ENCODE results near the gene SUN3. TPM values are rescaled to one million over a fixed set of nuclear protein-coding genes. Genes with fewer than 3 reads are reported as not detected.

The SUN3 gene
- total RNA-seq, 1 experiment from 2014 or later: not detected

GRCh38 chr7:47970761-47971160, 58.1 kb downstream of the SUN3 start:
- H3K9me3 Mint-ChIP-seq: no peaks in the 10 kb centered on the region; a peak in 1 of 5 replicates
- Histone ChIP-seq H3T11ph (ENCODE audit: low read length) (no peak overlapping the region), H2BK20ac (ENCODE audit: low read depth, low read length, poor library complexity, severe bottlenecking) (no peak overlapping the region), H2AFZ (ENCODE audit: low read length) (no peak overlapping the region), H3K23me2 (ENCODE audit: insufficient read length, low read depth, low read length, poor library complexity, severe bottlenecking) (no peaks in the 10 kb centered on the region), H3K27me3 (ENCODE audit: insufficient read depth, low read length) (no peaks in the 10 kb centered on the region), H3K4me2 (ENCODE audit: insufficient read depth, insufficient read length, low read length) (no peak overlapping the region), H3K18ac (ENCODE audit: insufficient read length, low read depth, low read length) (no peak overlapping the region), H3K27ac (ENCODE audit: insufficient read length, low read depth, low read length) (no peak overlapping the region), H2BK12ac (ENCODE audit: insufficient read length, low read depth, low read length) (no peak overlapping the region), H3K79me2 (ENCODE audit: insufficient read depth, low read length) (no peaks in the 10 kb centered on the region), H3K4me1 (ENCODE audit: insufficient read depth, low read length) (no peaks in the 10 kb centered on the region), H3K4ac (ENCODE audit: low read depth, low read length) (no peak overlapping the region), H3K79me1 (ENCODE audit: insufficient read depth, low read depth, low read length, poor library complexity, severe bottlenecking) (no peaks in the 10 kb centered on the region), H2BK120ac (ENCODE audit: low read depth, low read length, poor library complexity, severe bottlenecking) (no peak overlapping the region), H3K9ac (ENCODE audit: extremely low read depth, insufficient read length, low read length) (no peak overlapping the region), H3K56ac (ENCODE audit: insufficient read length, low read depth, low read length) (no peak overlapping the region), H4K5ac (ENCODE audit: insufficient read length, low read depth, low read length) (no peak overlapping the region), H2BK5ac (ENCODE audit: insufficient read length, low read length) (no peak overlapping the region), H4K20me1 (ENCODE audit: control insufficient read depth, insufficient read depth, insufficient read length) (no peaks in the 10 kb centered on the region), H3K14ac (ENCODE audit: insufficient read depth, low read length) (no peak overlapping the region), H2BK15ac (ENCODE audit: low read depth, low read length) (no peak overlapping the region), H4K8ac (replicated peaks; ENCODE audit: insufficient read length, low read depth, low read length) (no peak overlapping the region), H3K23ac (ENCODE audit: insufficient read length, low read depth, low read length) (no peak overlapping the region), H3K9me3 (ENCODE audit: control insufficient read depth, low read depth, low read length) (no peaks in the 10 kb centered on the region), H4K91ac (ENCODE audit: insufficient read length, low read depth, low read length) (no peak overlapping the region), H2AK5ac (ENCODE audit: insufficient read length, low read length) (no peak overlapping the region)
- DNase-seq: no peak
- no peak overlapping the region for H3K4me3 Mint-ChIP-seq
- no CpG with 5 or more reads among the region's 1 CpG for WGBS (ENCODE audit: extremely low coverage, insufficient read length, low lambda C conversion rate)
- no peak for TF ChIP-seq CTCF (conservative IDR thresholded peaks at IDR 0.05)
- H3K27me3 Mint-ChIP-seq (ENCODE audit: low read depth): no peaks in the 10 kb centered on the region
- no peak overlapping the region for H3K27ac Mint-ChIP-seq
- peaks cover 8 to 11% of the 10 kb centered on the region in 2 experiments for H3K4me1 Mint-ChIP-seq
- peaks cover 49 to 88% (median 81%) of the 10 kb centered on the region in 3 experiments; a peak in 6 of 7 replicates for H3K36me3 Mint-ChIP-seq (ENCODE audit: insufficient read depth in 1 of 3, low read depth in 3 of 3)
